H1 (cell line): ENCODE data around the gene KCNMA1. TPM values are rescaled to one million over a fixed set of nuclear protein-coding genes. Genes with fewer than 3 reads are reported as not detected.

Experiments
- CTCF ChIA-PET: fragments of 300-600 bp; sonication (Branson Sonifier 250); formaldehyde crosslinking; loops from one replicate; lab custom pipeline; 2021; ENCODE audit not compliant: partially characterized antibody; lab: Charles Lee
- POLR2A ChIA-PET: fragments of 300-600 bp; sonication (Branson Sonifier 250); formaldehyde crosslinking; loops from one replicate; lab custom pipeline; 2021; ENCODE audit warnings: inconsistent platforms; ENCODE audit not compliant: partially characterized antibody; lab: Charles Lee
- DNase-seq, 2 experiments: peaks; one replicate each; pipeline versions ENCODE4 v3.0.0 to v3.0.0-alpha.2; 2010 to 2022; ENCODE audit warnings: low spot score in 2 of 2, low read depth in 1 of 2, mixed read lengths in 1 of 2
- FAIRE-seq: peaks from 2 replicates; lab custom pipeline; 2011; peaks lifted over from hg19 to GRCh38; lab: Jason Lieb, UNC
- H2AFZ ChIP-seq: 2 replicates; pipeline ENCODE4 v1.8.1; 2012; ENCODE audit warnings: low read length, inconsistent platforms
- H2AK5ac ChIP-seq: 2 replicates; pipeline ENCODE4 v1.6.1; 2013; ENCODE audit warnings: low read depth, low read length
- H2BK120ac ChIP-seq: replicated peaks from 2 replicates; pipeline ENCODE3; 2013; ENCODE audit warnings: low read depth, low read length, inconsistent platforms
- H2BK12ac ChIP-seq: 2 replicates; pipeline ENCODE4 v1.6.1; 2013; ENCODE audit warnings: low read depth, low read length
- H2BK15ac ChIP-seq: 2 replicates; pipeline ENCODE4 v1.6.1; 2013; ENCODE audit warnings: low read length
- H2BK20ac ChIP-seq: 2 replicates; pipeline ENCODE4 v1.6.1; 2013; ENCODE audit warnings: low read length
- H2BK5ac ChIP-seq: 2 replicates; pipeline ENCODE4 v1.6.1; 2013; ENCODE audit warnings: low read depth, low read length
- H3K14ac ChIP-seq: 2 replicates; pipeline ENCODE4 v1.6.1; 2013; ENCODE audit warnings: inconsistent platforms; ENCODE audit not compliant: insufficient read length
- H3K18ac ChIP-seq: 2 replicates; pipeline ENCODE4 v1.6.1; 2013; ENCODE audit warnings: low read length; ENCODE audit errors: extremely low read depth
- H3K23ac ChIP-seq: 2 replicates; pipeline ENCODE4 v1.6.1; 2013; ENCODE audit warnings: inconsistent platforms; ENCODE audit not compliant: insufficient read length
- H3K23me2 ChIP-seq: 2 replicates; pipeline ENCODE4 v1.6.1; 2013; ENCODE audit warnings: low read depth, low read length
- H3K27ac ChIP-seq: 2 replicates; pipeline ENCODE4 v1.6.1; 2011; ENCODE audit warnings: low read depth, low read length, inconsistent platforms
- H3K27me3 ChIP-seq, 4 experiments: replicated peaks in 1 of 4; 1 replicate in 1 of 4; 2 replicates in 3 of 4; pipeline versions ENCODE4 v1.6.1 to v1.8.1; 2011 to 2013; ENCODE audit warnings: low read length in 3 of 4, mild to moderate bottlenecking in 3 of 4, inconsistent platforms in 2 of 4, mixed read lengths in 2 of 4, moderate library complexity in 1 of 4; ENCODE audit not compliant: control insufficient read depth in 3 of 4, insufficient read depth in 3 of 4; ENCODE audit errors: extremely low read depth in 1 of 4
- H3K36me3 ChIP-seq, 4 experiments: 2 replicates each; pipeline versions ENCODE4 v1.6.1 to v1.8.1; 2011 to 2013; ENCODE audit warnings: mild to moderate bottlenecking in 4 of 4, low read length in 3 of 4, moderate library complexity in 2 of 4, control low read depth in 1 of 4, inconsistent platforms in 1 of 4; ENCODE audit not compliant: insufficient read depth in 4 of 4, control insufficient read depth in 2 of 4
- H3K4ac ChIP-seq: replicated peaks from 2 replicates; pipeline ENCODE3; 2013; ENCODE audit warnings: low read length, low read depth, mixed read lengths, inconsistent platforms; ENCODE audit not compliant: insufficient read length
- H3K4me1 ChIP-seq, 4 experiments: replicated peaks in 1 of 4; 1 replicate in 1 of 4; 2 replicates in 3 of 4; pipeline versions ENCODE4 v1.6.1 to v1.8.1; 2011 to 2013; ENCODE audit warnings: low read length in 3 of 4, inconsistent platforms in 2 of 4, mixed read lengths in 1 of 4; ENCODE audit not compliant: insufficient read depth in 4 of 4, control insufficient read depth in 3 of 4
- H3K4me2 ChIP-seq, 2 experiments: 2 replicates each; pipeline versions ENCODE4 v1.6.1 to v1.8.1; 2011 to 2013; ENCODE audit warnings: low read depth in 2 of 2, low read length in 2 of 2, control low read depth in 1 of 2, inconsistent platforms in 1 of 2, mild to moderate bottlenecking in 1 of 2; ENCODE audit not compliant: insufficient read depth in 1 of 2
- H3K4me3 ChIP-seq, 4 experiments: fragments of 200-600, 300-600 bp in 1 of 4; sonication (generic), shearing (Covaris generic), sonication (Bioruptor Twin) in 1 of 4; 2 replicates each; pipeline versions ENCODE4 v1.5.1 to v1.8.1; 2011 to 2016; ENCODE audit warnings: low read length in 4 of 4, low read depth in 3 of 4, control low read depth in 2 of 4, inconsistent platforms in 2 of 4, mild to moderate bottlenecking in 2 of 4, mixed read lengths in 1 of 4, moderate library complexity in 1 of 4; ENCODE audit not compliant: insufficient read depth in 2 of 4; ENCODE audit errors: extremely low read depth in 1 of 4
- H3K56ac ChIP-seq: replicated peaks from 2 replicates; pipeline ENCODE3; 2013; ENCODE audit warnings: low read depth, mild to moderate bottlenecking, mixed read lengths, low read length, inconsistent platforms; ENCODE audit not compliant: insufficient read length
- H3K79me1 ChIP-seq: 2 replicates; pipeline ENCODE4 v1.6.1; 2013; ENCODE audit warnings: low read depth, low read length, control low read depth
- H3K79me2 ChIP-seq, 2 experiments: 2 replicates each; pipeline versions ENCODE4 v1.6.1 to v1.8.1; 2012 to 2013; ENCODE audit warnings: low read length in 2 of 2, mild to moderate bottlenecking in 2 of 2, inconsistent platforms in 1 of 2; ENCODE audit not compliant: insufficient read depth in 2 of 2, control insufficient read depth in 1 of 2
- H3K9ac ChIP-seq, 4 experiments: replicated peaks in 1 of 4; 1 replicate in 1 of 4; 2 replicates in 3 of 4; pipeline versions ENCODE4 v1.6.1 to v1.8.1; 2011 to 2013; ENCODE audit warnings: low read depth in 3 of 4, low read length in 3 of 4, control low read depth in 2 of 4, mild to moderate bottlenecking in 2 of 4, moderate library complexity in 2 of 4, inconsistent platforms in 1 of 4; ENCODE audit errors: extremely low read depth in 1 of 4
- H3K9me3 ChIP-seq, 2 experiments: 2 replicates each; pipeline versions ENCODE4 v1.6.1 to v1.8.1; 2012 to 2013; ENCODE audit warnings: mild to moderate bottlenecking in 2 of 2, moderate library complexity in 2 of 2, control low read depth in 1 of 2, inconsistent platforms in 1 of 2, low read depth in 1 of 2, low read length in 1 of 2, mixed read lengths in 1 of 2; ENCODE audit not compliant: insufficient read depth in 2 of 2
- H4K20me1 ChIP-seq, 2 experiments: replicated peaks in 1 of 2; 2 replicates each; pipeline versions ENCODE3 to v1.8.1; 2011 to 2013; ENCODE audit warnings: inconsistent platforms in 2 of 2, low read length in 2 of 2, mild to moderate bottlenecking in 1 of 2; ENCODE audit not compliant: insufficient read depth in 2 of 2, control insufficient read depth in 1 of 2
- H4K5ac ChIP-seq: 2 replicates; pipeline ENCODE4 v1.6.1; 2013; ENCODE audit warnings: low read length, low read depth, mixed read lengths, inconsistent platforms; ENCODE audit not compliant: insufficient read length
- H4K8ac ChIP-seq: 2 replicates; pipeline ENCODE4 v1.8.0; 2013; ENCODE audit warnings: mild to moderate bottlenecking, moderate library complexity, low read length, inconsistent platforms; ENCODE audit not compliant: insufficient read depth; ENCODE audit errors: extremely low read depth
- H4K91ac ChIP-seq: replicated peaks from 2 replicates; pipeline ENCODE3; 2013; ENCODE audit warnings: low read length, mixed read lengths, inconsistent platforms; ENCODE audit not compliant: insufficient read length
- BACH1 ChIP-seq: IDR thresholded peaks from 2 replicates; pipeline ENCODE4 v1.6.1; 2012; ENCODE audit warnings: low read length, improper control_type of control experiment
- EGR1 ChIP-seq: IDR thresholded peaks from 2 replicates; pipeline ENCODE4 v1.6.1; 2011; ENCODE audit warnings: low read depth, low read length, borderline replicate concordance
- SIRT6 ChIP-seq: IDR thresholded peaks from one replicate; pipeline ENCODE4 v1.7.1; 2012; ENCODE audit warnings: low read length, inconsistent platforms
- WGBS, 2 experiments: shearing (Covaris generic) in 1 of 2; methylation state at CpG; one replicate each; pipeline versions ENCODE4 v1.1.6 to v1.1.7; 2013 to 2015; ENCODE audit warnings: low lambda C conversion rate in 2 of 2, mixed read lengths in 2 of 2, inconsistent platforms in 1 of 2, low coverage in 1 of 2, missing lambda C conversion rate in 1 of 2; ENCODE audit not compliant: insufficient replicate concordance in 2 of 2, insufficient coverage in 1 of 2, insufficient read length in 1 of 2; ENCODE audit errors: extremely low coverage in 1 of 2, missing lambda C conversion rate in 1 of 2; 5-methylcytosine and 5-hydroxymethylcytosine counted together
- polyA plus RNA-seq, 7 experiments: library from polyadenylated mRNA; depleted of rRNA in 3 of 7; stranded (reverse) in 5 of 7; unstranded in 2 of 7; fragments of >200 nt in 5 of 7; fragments of 200-250 nt in 2 of 7; gene quantifications; 1 replicate in 5 of 7; 2 replicates in 1 of 7; 4 replicates in 1 of 7; pipeline versions ENCODE4 v1.2.1 to v1.2.3, GENCODE V29; 2011 to 2013; ENCODE audit warnings: missing spikeins in 2 of 7, mixed read lengths in 2 of 7
- total RNA-seq: library from RNA; stranded (reverse); fragmentation: NEBNext Ultra II Directional; extraction: Animal tissue kit (Norgen Biotek cat#: 25700); gene quantifications from 2 replicates; pipeline ENCODE4 v1.2.1, GENCODE V29; 2021
- TF ChIP-seq, protein P1 (sequence below): IDR thresholded peaks from 2 replicates; pipeline ENCODE4 v1.6.1; 2011; ENCODE audit warnings: low read depth, mild to moderate bottlenecking, low read length; ENCODE audit not compliant: insufficient read depth

Gene KCNMA1
- total and polyA plus RNA-seq, 2 of the 8 experiments (the other 6 are each of a cell fraction or from before 2014, with no cell fraction given), result 10.2 to 11.1 TPM

DNA sequence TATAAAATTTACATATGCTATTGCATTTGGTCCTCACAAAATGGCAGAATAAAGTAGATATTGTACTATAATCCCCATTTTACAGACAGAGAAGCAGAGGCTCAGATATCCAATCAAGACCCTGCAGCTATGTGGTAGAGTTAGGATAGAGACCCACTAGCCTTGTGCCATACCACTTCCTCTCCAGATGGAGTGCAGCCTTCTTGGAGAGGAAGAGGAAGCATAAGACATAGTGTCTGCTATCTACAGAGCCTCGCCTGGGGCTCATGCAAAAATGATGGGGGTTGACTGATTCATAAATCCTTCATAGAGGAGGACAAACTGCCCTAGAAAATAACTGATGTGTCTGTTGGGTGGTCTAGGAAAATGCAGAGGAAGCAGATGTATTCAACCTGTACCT is 447.3 kb downstream of the KCNMA1 start:
- Histone ChIP-seq H3K4me1 (peaks cover 0 to 6% (median 3%) of the 10 kb centered on the region in 4 experiments; a peak in 4 of 7 replicates), H4K8ac (no peak overlapping the region), H2BK120ac (no peak overlapping the region), H3K56ac (no peak overlapping the region), H3K36me3 (no peaks in the 10 kb centered on the region), H3K18ac (no peak overlapping the region), H3K23ac (no peak overlapping the region), H4K20me1 (no peaks in the 10 kb centered on the region), H3K23me2 (no peaks in the 10 kb centered on the region), H3K79me1 (no peaks in the 10 kb centered on the region), H4K5ac (no peak overlapping the region), H3K9me3 (no peaks in the 10 kb centered on the region), H3K4me3 (no peak overlapping the region), H2BK12ac (no peak overlapping the region), H3K4me2 (no peak overlapping the region), H2BK15ac (no peak overlapping the region; the same call in 1 of the 2 replicates), H3K14ac (no peak overlapping the region), H2AFZ (no peak overlapping the region), H3K4ac (no peak overlapping the region), H3K27ac (no peak overlapping the region), H2AK5ac (no peak overlapping the region), H3K9ac (no peak overlapping the region), H4K91ac (no peak overlapping the region), H3K27me3 (no peaks in the 10 kb centered on the region), H3K79me2 (no peaks in the 10 kb centered on the region), H2BK5ac (no peak overlapping the region), H2BK20ac (no peak overlapping the region)
- CTCF ChIA-PET, result interaction anchor here (1.0 to 4.0 kb wide), 2 partner anchors 16 to 307 kb away, joined by 3 to 18 read pairs; no protein-coding TSS in a partner anchor
- TF ChIP-seq BACH1, result no peak
- TF ChIP-seq, protein P1, sequence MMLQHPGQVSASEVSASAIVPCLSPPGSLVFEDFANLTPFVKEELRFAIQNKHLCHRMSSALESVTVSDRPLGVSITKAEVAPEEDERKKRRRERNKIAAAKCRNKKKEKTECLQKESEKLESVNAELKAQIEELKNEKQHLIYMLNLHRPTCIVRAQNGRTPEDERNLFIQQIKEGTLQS, result no peak
- TF ChIP-seq SIRT6, result no peak
- TF ChIP-seq EGR1, result no peak
- no peak for FAIRE-seq
- no peak for DNase-seq
- 93% methylated on average over 1 of the region's 1 CpG; no CpG with 5 or more reads in 1 of the 2 experiments for WGBS, 2 experiments
- POLR2A ChIA-PET, result no interaction called here
